Measurements from ENCODE around the gene VMP1.

The VMP1 gene

GRCh38 chr17:59707149-59707970 is at the start of gene VMP1, which contains the start of gene PTRH2:
TSS of gene VMP1 (plus strand) at chr17:59707654. CDS start at chr17:59731447, 23,793 bp downstream.
TSS of gene PTRH2 (minus strand) at chr17:59707430. CDS start at chr17:59697978, 9,452 bp downstream.
- DNase-seq (ENCODE audit: low read depth, low spot score) = peak; percentile 99
- peak within 1 kb of the TSS; percentile 91 for H3K27ac ChIP-seq

- peak overlapping the region; percentile 62 for H3K27ac ChIP-seq
- no peak for DNase-seq (ENCODE audit: low read depth, low spot score)
Measured at GRCh38 chr17:59666235-59666634, 41.2 kb upstream of the VMP1 start.

GRCh38 chr17:59668816-59669215 is 38.6 kb upstream of the VMP1 start:
- DNase-seq (ENCODE audit: low read depth, low spot score) = no peak
- peak overlapping the region; percentile 62 for H3K27ac ChIP-seq

GRCh38 chr17:59669411-59669810 is 38.0 kb upstream of the VMP1 start:
- H3K27ac ChIP-seq = peak overlapping the region; percentile 62
- DNase-seq (ENCODE audit: low read depth, low spot score) = no peak

GRCh38 chr17:59669944-59670343 is 37.5 kb upstream of the VMP1 start:
- no peak for DNase-seq (ENCODE audit: low read depth, low spot score)
- peak overlapping the region; percentile 62 for H3K27ac ChIP-seq

GRCh38 chr17:59671386-59671785 is 36.1 kb upstream of the VMP1 start:
- peak overlapping the region; percentile 62 for H3K27ac ChIP-seq
- DNase-seq (ENCODE audit: low read depth, low spot score) = no peak

- H3K27ac ChIP-seq = peak overlapping the region; percentile 35
- DNase-seq (ENCODE audit: low read depth, low spot score) = no peak
Measured at GRCh38 chr17:59675231-59675630, 32.2 kb upstream of the VMP1 start.

- no peak for DNase-seq (ENCODE audit: low read depth, low spot score)
- H3K27ac ChIP-seq = no peak overlapping the region
Measured at GRCh38 chr17:59676716-59677115, 30.7 kb upstream of the VMP1 start.

- H3K27ac ChIP-seq = peak overlapping the region; percentile 2
- DNase-seq (ENCODE audit: low read depth, low spot score) = no peak
Measured at GRCh38 chr17:59678918-59679317, 28.5 kb upstream of the VMP1 start.

- DNase-seq (ENCODE audit: low read depth, low spot score) = no peak
- H3K27ac ChIP-seq = no peak overlapping the region
Measured at GRCh38 chr17:59680314-59680713, 27.1 kb upstream of the VMP1 start.

- no peak for DNase-seq (ENCODE audit: low read depth, low spot score)
- no peak overlapping the region for H3K27ac ChIP-seq
Measured at GRCh38 chr17:59683283-59683682, 24.2 kb upstream of the VMP1 start.

- no peak overlapping the region for H3K27ac ChIP-seq
Measured at GRCh38 chr17:59684967-59685366, 22.5 kb upstream of the VMP1 start.

GRCh38 chr17:59688008-59688407 is 19.4 kb upstream of the VMP1 start:
- H3K27ac ChIP-seq = peak overlapping the region; percentile 20
- DNase-seq (ENCODE audit: low read depth, low spot score) = no peak

More at GRCh38 chr17:59684967-59685366, 22.5 kb upstream of the VMP1 start:
- no peak for DNase-seq (ENCODE audit: low read depth, low spot score)

GRCh38 chr17:59688496-59688895 is 19.0 kb upstream of the VMP1 start:
- H3K27ac ChIP-seq = peak overlapping the region; percentile 20
- no peak for DNase-seq (ENCODE audit: low read depth, low spot score)

GRCh38 chr17:59693582-59693981 is 13.9 kb upstream of the VMP1 start:
- peak overlapping the region; percentile 92 for H3K27ac ChIP-seq
- no peak for DNase-seq (ENCODE audit: low read depth, low spot score)

- H3K27ac ChIP-seq = peak overlapping the region; percentile 92
- no peak for DNase-seq (ENCODE audit: low read depth, low spot score)
Measured at GRCh38 chr17:59694344-59694743, 13.1 kb upstream of the VMP1 start.

GRCh38 chr17:59695945-59696681 is 11.3 kb upstream of the VMP1 start:
- H3K27ac ChIP-seq = peak overlapping the region; percentile 92
- no peak for DNase-seq (ENCODE audit: low read depth, low spot score)

GRCh38 chr17:59696682-59697277 is 10.7 kb upstream of the VMP1 start:
- H3K27ac ChIP-seq = peak overlapping the region; percentile 92
- no peak for DNase-seq (ENCODE audit: low read depth, low spot score)

GRCh38 chr17:59698143-59698542 is 9.3 kb upstream of the VMP1 start:
- no peak for DNase-seq (ENCODE audit: low read depth, low spot score)
- H3K27ac ChIP-seq = peak overlapping the region; percentile 92

- H3K27ac ChIP-seq = no peak overlapping the region
- no peak for DNase-seq (ENCODE audit: low read depth, low spot score)
Measured at GRCh38 chr17:59699218-59699617, 8.2 kb upstream of the VMP1 start.

GRCh38 chr17:59699786-59700185 is 7.7 kb upstream of the VMP1 start:
- H3K27ac ChIP-seq = no peak overlapping the region
- DNase-seq (ENCODE audit: low read depth, low spot score) = no peak
